GM10248 (cell line): ENCODE measurements around the gene NISCH.

Experiments
- CTCF ChIA-PET: fragments of 300-600 bp; sonication (Branson Sonifier 250); formaldehyde crosslinking; extraction: SDS; loops from one replicate; lab custom pipeline; 2021; ENCODE audit warnings: antibody characterized with exemption; lab: Yijun Ruan, JAX
- POLR2A ChIA-PET: fragments of 350-650 bp; sonication (Branson Sonifier 250); formaldehyde crosslinking; extraction: SDS; loops from one replicate; lab custom pipeline; 2020; ENCODE audit warnings: antibody characterized with exemption; lab: Yijun Ruan, JAX
- DNase-seq: peaks from one replicate; pipeline ENCODE4 v3.0.0; 2012; ENCODE audit errors: extremely low spot score
- CTCF ChIP-seq: IDR thresholded peaks from 2 replicates; pipeline ENCODE4 v1.5.1; 2012; ENCODE audit warnings: mild to moderate bottlenecking, low read depth; ENCODE audit errors: extremely low read depth, missing control alignments, control extremely low read depth

Gene NISCH

GRCh38 chr3:52541050-52541449 lies 85.6 kb downstream of the NISCH start:
- no peak for TF ChIP-seq CTCF
- CTCF ChIA-PET = no interaction called here
- no peak for DNase-seq
- POLR2A ChIA-PET = no interaction called here
